Measurements from ENCODE around the gene SLIT2. TPM values are rescaled to one million over a fixed set of nuclear protein-coding genes. Genes with fewer than 3 reads are reported as not detected.

The SLIT2 gene
- total RNA-seq, 1 experiment from 2014 or later, result 0.76 TPM

- DNase-seq (ENCODE audit: low read depth), result no peak
These were observed 10.5 kb downstream of the SLIT2 start for GRCh38 chr4:20262221-20262620.

DNA sequence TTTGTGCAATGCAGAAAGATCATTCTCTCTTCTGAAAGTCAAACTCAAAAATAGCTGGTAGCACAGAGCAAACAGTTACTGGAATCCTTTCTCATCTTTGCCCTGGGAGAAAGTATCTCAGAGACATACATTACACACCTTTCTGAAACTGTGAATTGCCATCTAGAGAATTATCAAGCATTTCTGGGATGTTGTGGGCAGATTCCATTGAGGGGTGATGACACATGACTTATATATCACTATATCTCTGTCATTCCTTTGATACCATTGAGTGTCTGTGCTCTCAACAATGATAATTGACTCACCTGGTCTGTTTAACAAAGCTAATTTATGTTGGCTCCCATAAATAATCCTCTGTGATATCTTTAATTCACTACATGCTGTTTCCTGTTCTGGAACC is 13.0 kb downstream of the SLIT2 start:
- no peak for DNase-seq (ENCODE audit: low read depth)

DNA sequence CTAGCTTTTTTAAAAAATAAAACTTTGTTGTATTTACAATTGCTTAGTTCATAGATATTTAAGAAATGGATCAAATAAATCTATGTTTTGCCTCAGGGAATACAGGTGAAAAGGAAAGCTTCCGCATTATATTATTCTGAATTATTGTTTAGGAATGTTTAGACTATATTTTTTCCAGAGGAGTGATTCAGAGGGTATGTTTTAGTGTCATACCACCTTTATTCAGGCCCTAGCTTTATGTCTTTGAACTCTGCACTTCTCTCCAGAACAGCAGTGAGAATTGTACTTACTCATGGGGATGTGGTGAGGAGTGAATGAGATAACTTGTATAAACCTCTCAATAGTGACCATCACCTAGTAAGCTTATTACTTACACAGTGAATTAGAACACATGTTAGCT is 14.0 kb downstream of the SLIT2 start:
- no peak for DNase-seq (ENCODE audit: low read depth)

GRCh38 chr4:20266215-20267082 is 14.7 kb downstream of the SLIT2 start:
- no peak for DNase-seq (ENCODE audit: low read depth)

- DNase-seq (ENCODE audit: low read depth), result no peak
These were observed 16.3 kb downstream of the SLIT2 start for GRCh38 chr4:20268028-20268427.

GRCh38 chr4:20269320-20269719 is 17.6 kb downstream of the SLIT2 start:
- no peak for DNase-seq (ENCODE audit: low read depth)

GRCh38 chr4:20271950-20272349 is 20.2 kb downstream of the SLIT2 start:
- no peak for DNase-seq (ENCODE audit: low read depth)

DNA sequence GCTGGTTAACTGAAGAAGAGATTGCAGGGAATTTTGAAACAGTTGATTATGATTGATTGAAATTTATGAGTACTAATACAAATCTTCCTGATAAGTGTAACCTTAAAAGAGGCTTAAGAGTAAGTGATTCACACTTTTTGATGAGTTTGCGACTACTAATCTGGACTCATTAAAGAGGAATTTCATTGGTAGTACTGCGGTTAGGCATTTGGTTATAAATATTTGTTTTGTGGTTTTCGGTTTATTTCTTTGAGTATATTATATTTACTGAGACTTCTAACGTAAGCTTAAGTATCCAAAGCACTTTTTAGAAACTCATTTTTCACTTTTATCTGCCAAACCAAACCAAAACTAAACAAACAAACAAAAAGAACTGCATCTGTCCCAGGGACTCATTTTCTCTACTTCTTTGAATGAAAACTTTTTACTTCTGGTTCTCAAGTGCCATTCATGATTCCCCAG is 20.7 kb downstream of the SLIT2 start:
- DNase-seq (ENCODE audit: low read depth), result peak; percentile 52

GRCh38 chr4:20273793-20274192 is 22.1 kb downstream of the SLIT2 start:
- DNase-seq (ENCODE audit: low read depth), result no peak

GRCh38 chr4:20276848-20277247 is 25.1 kb downstream of the SLIT2 start:
- DNase-seq (ENCODE audit: low read depth), result no peak

- no peak for DNase-seq (ENCODE audit: low read depth)
These were observed 26.5 kb downstream of the SLIT2 start for GRCh38 chr4:20278195-20278594.

- DNase-seq (ENCODE audit: low read depth), result no peak
These were observed 27.7 kb downstream of the SLIT2 start for GRCh38 chr4:20279381-20279780.

DNA sequence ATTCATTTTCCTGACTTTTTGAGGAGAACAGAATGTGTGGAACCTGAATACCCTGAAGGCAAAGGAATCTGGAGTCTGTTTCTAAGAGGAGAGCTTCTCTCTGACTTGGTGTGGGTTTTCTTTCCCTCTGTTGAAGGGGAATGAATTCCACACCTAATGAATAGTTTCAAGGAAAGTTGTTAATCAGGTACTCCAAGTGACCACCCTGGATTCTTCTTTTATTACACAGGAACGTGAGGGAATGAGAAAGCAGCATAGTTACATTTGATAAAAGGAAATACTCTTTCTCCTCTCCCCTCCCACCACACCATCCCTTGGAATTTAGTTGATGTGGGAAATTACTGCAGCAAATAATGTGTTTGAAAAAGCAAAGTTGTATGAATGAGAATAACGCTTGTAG is 29.7 kb downstream of the SLIT2 start:
- no peak for DNase-seq (ENCODE audit: low read depth)

DNA sequence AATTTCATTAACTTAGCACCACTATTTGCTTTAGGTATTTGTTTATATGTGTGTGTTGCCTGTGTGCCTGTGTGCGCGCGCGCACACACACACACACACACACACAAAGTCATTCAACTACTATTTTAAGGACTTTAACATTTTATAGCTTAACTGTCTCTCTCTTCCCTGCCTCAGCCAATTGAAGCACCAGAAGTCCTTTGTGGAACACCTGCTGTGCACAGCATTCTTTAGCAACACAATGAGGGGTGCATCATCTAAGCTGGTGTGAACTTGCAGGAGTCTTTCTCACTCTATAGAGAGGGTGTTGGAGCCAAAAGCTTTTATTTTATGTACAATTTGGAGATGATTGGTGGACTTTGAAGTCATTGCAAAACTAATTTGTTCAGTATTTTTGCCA is 31.3 kb downstream of the SLIT2 start:
- no peak for DNase-seq (ENCODE audit: low read depth)

GRCh38 chr4:20284990-20285389 is 33.3 kb downstream of the SLIT2 start:
- DNase-seq (ENCODE audit: low read depth), result peak; percentile 60

DNA sequence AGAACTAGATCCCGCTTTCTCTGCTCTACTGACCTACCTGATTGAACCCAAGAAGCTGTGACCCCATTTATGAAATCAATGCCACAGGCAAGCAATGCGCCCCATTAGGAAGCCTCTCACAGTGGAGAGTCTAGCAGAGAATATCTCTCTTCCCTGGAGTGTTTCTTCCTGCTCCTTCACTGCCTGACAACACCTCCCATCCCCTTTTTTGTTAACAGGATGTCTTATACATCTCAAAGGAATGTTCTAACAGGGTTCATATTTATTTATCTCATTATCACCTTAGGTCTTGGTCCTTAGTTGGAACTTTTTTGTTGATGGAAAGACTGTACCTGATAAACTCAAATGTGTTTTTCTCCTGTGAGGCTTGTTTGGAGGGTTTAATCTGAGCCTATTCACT is 35.5 kb downstream of the SLIT2 start:
- DNase-seq (ENCODE audit: low read depth), result peak; percentile 44

- peak; percentile 44 for DNase-seq (ENCODE audit: low read depth)
These were observed 36.4 kb downstream of the SLIT2 start for GRCh38 chr4:20288047-20288650.

GRCh38 chr4:20288846-20289512 is 37.3 kb downstream of the SLIT2 start:
- peak; percentile 46 for DNase-seq (ENCODE audit: low read depth)

GRCh38 chr4:20289782-20290181 is 38.1 kb downstream of the SLIT2 start:
- DNase-seq (ENCODE audit: low read depth), result no peak

DNA sequence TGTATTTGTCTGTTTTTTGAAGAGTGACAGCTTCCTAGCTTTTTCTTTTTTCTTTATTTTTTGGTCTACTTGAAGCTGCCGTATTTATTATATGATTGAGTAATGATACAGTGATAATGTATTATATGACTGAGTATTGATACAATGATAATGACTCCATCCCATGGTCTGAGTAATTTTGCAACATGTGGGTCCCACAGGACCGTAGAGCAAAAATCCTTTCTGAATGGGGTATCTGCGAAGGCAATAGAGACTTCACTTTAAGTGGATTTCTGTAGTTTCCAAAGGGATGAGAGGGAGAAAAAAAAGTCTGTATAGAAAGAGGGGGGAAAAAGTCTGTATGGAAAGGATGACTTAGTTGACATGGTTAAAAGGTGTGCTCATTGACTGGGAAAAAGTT is 41.0 kb downstream of the SLIT2 start:
- no peak for DNase-seq (ENCODE audit: low read depth)

DNA sequence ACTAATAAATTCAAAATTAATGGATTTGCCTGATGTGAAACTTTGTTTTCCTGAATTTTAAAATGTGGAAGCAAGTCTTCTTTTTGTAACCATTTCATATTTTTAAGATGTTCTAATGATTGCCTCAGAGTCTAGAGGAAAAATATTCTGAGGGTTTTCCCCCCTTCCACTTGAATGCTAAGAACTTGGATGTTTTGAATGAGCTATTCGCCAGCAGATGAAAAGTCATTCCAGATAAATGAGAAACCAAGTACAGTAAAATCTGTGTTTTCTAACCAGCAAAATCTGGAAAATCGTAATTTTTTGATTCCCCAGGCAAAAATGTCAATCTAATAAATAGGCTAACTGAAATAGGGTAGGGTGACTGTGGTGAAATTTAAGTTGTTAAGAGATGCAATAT is 45.6 kb downstream of the SLIT2 start:
- DNase-seq (ENCODE audit: low read depth), result no peak

- DNase-seq (ENCODE audit: low read depth), result no peak
These were observed 46.1 kb downstream of the SLIT2 start for GRCh38 chr4:20297783-20298182.

Data from HT1080 (cell line).